GM23338 (cell line): ENCODE measurements around the gene MSN. TPM values are rescaled to one million over a fixed set of nuclear protein-coding genes. Genes with fewer than 3 reads are reported as not detected.

Experiments used
- ATAC-seq: fragments of 200-7000 bp; cut with Tn5 transposase; 3 replicates; pipeline ENCODE4 v1.9.1; 2020
- DNase-seq: peaks from one replicate; pipeline ENCODE4 v3.0.0-alpha.2; 2015; ENCODE audit warnings: low spot score
- H2AFZ ChIP-seq: fragments of 200-600 bp; sonication (generic); 2 replicates; pipeline ENCODE4 v1.8.0; 2016; ENCODE audit warnings: antibody characterized with exemption, mild to moderate bottlenecking, moderate library complexity
- H3F3A ChIP-seq: fragments of 200-600 bp; sonication (generic); replicated peaks from 2 replicates; pipeline ENCODE4 v1.8.0; 2017; ENCODE audit warnings: antibody characterized with exemption, mixed run types, low read depth
- H3K27ac ChIP-seq: fragments of 200-600 bp; sonication (generic); 2 replicates; pipeline ENCODE4 v1.6.1; 2016; ENCODE audit warnings: low read depth
- H3K27me3 ChIP-seq: fragments of 200-600 bp; sonication (generic); 2 replicates; pipeline ENCODE4 v1.8.0; 2016; ENCODE audit warnings: mild to moderate bottlenecking, mixed run types, moderate library complexity; ENCODE audit not compliant: insufficient read depth
- H3K36me3 ChIP-seq: fragments of 200-600 bp; sonication (generic); 2 replicates; pipeline ENCODE4 v1.8.0; 2016; ENCODE audit warnings: mild to moderate bottlenecking; ENCODE audit not compliant: insufficient read depth
- H3K4me1 ChIP-seq: fragments of 200-600 bp; sonication (generic); 2 replicates; pipeline ENCODE4 v1.8.0; 2016; ENCODE audit warnings: mild to moderate bottlenecking, moderate library complexity; ENCODE audit not compliant: insufficient read depth
- H3K4me2 ChIP-seq: fragments of 200-600 bp; sonication (generic); 2 replicates; pipeline ENCODE4 v1.7.1; 2017; ENCODE audit warnings: mixed run types
- H3K4me3 ChIP-seq: fragments of 200-600 bp; sonication (generic); 2 replicates; pipeline ENCODE4 v1.6.1; 2016; ENCODE audit warnings: mixed run types
- H3K79me2 ChIP-seq: fragments of 200-600 bp; sonication (generic); replicated peaks from 2 replicates; pipeline ENCODE4 v1.8.0; 2017; ENCODE audit warnings: mild to moderate bottlenecking; ENCODE audit not compliant: insufficient read depth
- H3K9me2 ChIP-seq: fragments of 200-600 bp; sonication (generic); 2 replicates; pipeline ENCODE4 v1.8.0; 2017; ENCODE audit not compliant: insufficient read depth
- H4K20me1 ChIP-seq: fragments of 200-600 bp; sonication (generic); replicated peaks from 2 replicates; pipeline ENCODE4 v1.8.0; 2017; ENCODE audit warnings: mild to moderate bottlenecking; ENCODE audit not compliant: insufficient read depth
- H3K27ac Mint-ChIP-seq: 2 replicates; pipeline ENCODE4 v1.8.0; 2020; ENCODE audit warnings: inconsistent platforms, mild to moderate bottlenecking, moderate library complexity, mixed read lengths
- H3K27me3 Mint-ChIP-seq: 3 replicates; pipeline ENCODE4 v1.8.0; 2022; ENCODE audit warnings: low read depth, mild to moderate bottlenecking, moderate library complexity, mixed read lengths, inconsistent platforms; ENCODE audit not compliant: insufficient read depth, poor library complexity
- H3K36me3 Mint-ChIP-seq: 3 replicates; pipeline ENCODE4 v1.8.0; 2021; ENCODE audit warnings: low read depth, mild to moderate bottlenecking, inconsistent platforms, moderate library complexity, mixed read lengths
- H3K4me1 Mint-ChIP-seq: 3 replicates; pipeline ENCODE4 v1.8.0; 2020; ENCODE audit warnings: mild to moderate bottlenecking, inconsistent platforms, mixed read lengths
- H3K4me3 Mint-ChIP-seq: 3 replicates; pipeline ENCODE4 v1.8.0; 2021; ENCODE audit warnings: moderate library complexity, mild to moderate bottlenecking, inconsistent platforms, mixed read lengths
- H3K9me3 Mint-ChIP-seq: 3 replicates; pipeline ENCODE4 v1.8.0; 2020; ENCODE audit warnings: moderate library complexity, mild to moderate bottlenecking, inconsistent platforms, mixed read lengths
- CTCF ChIP-seq, 2 experiments: fragments of 200-600 bp in 1 of 2; sonication (generic) in 1 of 2; conservative IDR thresholded peaks; 2 replicates each; pipeline versions ENCODE4 v1.5.1 to v1.6.1; 2016 to 2017; ENCODE audit warnings: antibody characterized with exemption in 2 of 2, low read depth in 2 of 2, mild to moderate bottlenecking in 2 of 2, moderate library complexity in 1 of 2
- EZH2 ChIP-seq: fragments of 200-600 bp; sonication (generic); IDR thresholded peaks from one replicate; pipeline ENCODE4 v1.8.0; 2017; ENCODE audit warnings: antibody characterized with exemption, mild to moderate bottlenecking, low read depth; ENCODE audit not compliant: unreplicated experiment
- EZH2phosphoT487 ChIP-seq: fragments of 200-600 bp; sonication (generic); IDR thresholded peaks from one replicate; pipeline ENCODE4 v1.8.1; 2018; ENCODE audit warnings: antibody characterized with exemption; ENCODE audit not compliant: unreplicated experiment
- JUNB ChIP-seq: IDR thresholded peaks from one replicate; pipeline ENCODE4 v1.6.1; 2016; ENCODE audit warnings: antibody characterized with exemption; ENCODE audit not compliant: unreplicated experiment
- POLR2AphosphoS5 ChIP-seq: IDR thresholded peaks from 2 replicates; pipeline ENCODE4 v1.6.1; 2016; ENCODE audit warnings: antibody characterized with exemption, low read depth
- STAT1 ChIP-seq: IDR thresholded peaks from one replicate; pipeline ENCODE4 v1.6.1; 2016; ENCODE audit warnings: antibody characterized with exemption; ENCODE audit not compliant: unreplicated experiment
- polyA plus RNA-seq: library from polyadenylated mRNA; unstranded; fragments of >200 nt; fragmentation: Nextera tagmentation; extraction: Ambion mirVana; gene quantifications from 2 replicates; pipeline ENCODE4 v1.2.1, GENCODE V29; 2016
- total RNA-seq: library from RNA; depleted of rRNA; stranded (reverse); fragments of >200 nt; shearing (Covaris generic); gene quantifications from 2 replicates; pipeline ENCODE4 v1.2.3, GENCODE V29; 2014; rRNA removed

MSN gene
- total and polyA plus RNA-seq, 2 experiments from 2014 or later = 49.2 to 120 TPM

GRCh38 chrX:65783746-65784145 lies 116.3 kb downstream of the MSN start:
- DNase-seq = no peak
- Histone ChIP-seq H2AFZ (no peak overlapping the region), H4K20me1 (no peaks in the 10 kb centered on the region), H3K27ac (no peak overlapping the region), H3K36me3 (no peaks in the 10 kb centered on the region), H3F3A (no peaks in the 10 kb centered on the region), H3K79me2 (no peaks in the 10 kb centered on the region), H3K4me3 (no peak overlapping the region), H3K27me3 (no peaks in the 10 kb centered on the region), H3K4me1 (no peaks in the 10 kb centered on the region), H3K9me2 (no peaks in the 10 kb centered on the region), H3K4me2 (no peak overlapping the region)
- no peaks in the 10 kb centered on the region; the same call in 2 of the 3 replicates for H3K9me3 Mint-ChIP-seq
- no peak overlapping the region for H3K27ac Mint-ChIP-seq
- H3K27me3 Mint-ChIP-seq = no peaks in the 10 kb centered on the region
- no peak overlapping the region for H3K4me3 Mint-ChIP-seq
- TF ChIP-seq POLR2AphosphoS5 = no peak
- no peak for TF ChIP-seq CTCF (conservative IDR thresholded peaks at IDR 0.05; ENCODE audit: low read depth in 2 of 2)
- TF ChIP-seq STAT1 = no peak
- no peak for TF ChIP-seq EZH2phosphoT487
- TF ChIP-seq EZH2 = no peak
- TF ChIP-seq JUNB = no peak
- H3K4me1 Mint-ChIP-seq = no peaks in the 10 kb centered on the region
- no peak for ATAC-seq
- H3K36me3 Mint-ChIP-seq = no peaks in the 10 kb centered on the region

Other genes starting within 250 kb of the MSN start
- 64.4 and 65.2 TPM in 2 replicates for gene LAS1L, start 132.9 kb upstream of the MSN start, total RNA-seq
- 43.7 and 46.5 TPM in 2 replicates for gene LAS1L, start 132.9 kb upstream of the MSN start, polyA plus RNA-seq